ENCODE measurements around the gene NAT16. TPM values are rescaled to one million over a fixed set of nuclear protein-coding genes. Genes with fewer than 3 reads are reported as not detected.

Gene NAT16
- total and polyA plus RNA-seq, 9 of the 15 experiments (the other 6 are each of a cell fraction or from before 2014, with no cell fraction given): 0.04 TPM; not detected in 8

DNA sequence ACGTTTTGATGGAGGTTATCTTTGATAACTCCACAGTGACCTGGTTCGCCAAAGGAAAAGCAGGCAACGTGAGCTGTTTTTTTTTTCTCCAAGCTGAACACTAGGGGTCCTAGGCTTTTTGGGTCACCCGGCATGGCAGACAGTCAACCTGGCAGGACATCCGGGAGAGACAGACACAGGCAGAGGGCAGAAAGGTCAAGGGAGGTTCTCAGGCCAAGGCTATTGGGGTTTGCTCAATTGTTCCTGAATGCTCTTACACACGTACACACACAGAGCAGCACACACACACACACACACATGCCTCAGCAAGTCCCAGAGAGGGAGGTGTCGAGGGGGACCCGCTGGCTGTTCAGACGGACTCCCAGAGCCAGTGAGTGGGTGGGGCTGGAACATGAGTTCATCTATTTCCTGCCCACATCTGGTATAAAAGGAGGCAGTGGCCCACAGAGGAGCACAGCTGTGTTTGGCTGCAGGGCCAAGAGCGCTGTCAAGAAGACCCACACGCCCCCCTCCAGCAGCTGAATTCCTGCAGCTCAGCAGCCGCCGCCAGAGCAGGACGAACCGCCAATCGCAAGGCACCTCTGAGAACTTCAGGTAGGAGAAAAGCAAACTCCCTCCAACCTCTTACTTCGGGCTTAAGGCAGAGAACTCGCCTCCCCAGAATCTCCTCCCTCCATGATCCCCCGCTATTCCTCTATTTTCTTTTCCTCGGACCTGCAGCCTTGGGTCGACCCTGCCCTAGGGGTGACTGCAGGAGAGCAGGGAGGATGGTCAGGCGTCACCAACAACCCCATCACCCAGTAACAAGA is 53.2 kb downstream of the NAT16 start, which contains the start of gene SERPINE1 (continued):
- TF ChIP-seq, protein P1, sequence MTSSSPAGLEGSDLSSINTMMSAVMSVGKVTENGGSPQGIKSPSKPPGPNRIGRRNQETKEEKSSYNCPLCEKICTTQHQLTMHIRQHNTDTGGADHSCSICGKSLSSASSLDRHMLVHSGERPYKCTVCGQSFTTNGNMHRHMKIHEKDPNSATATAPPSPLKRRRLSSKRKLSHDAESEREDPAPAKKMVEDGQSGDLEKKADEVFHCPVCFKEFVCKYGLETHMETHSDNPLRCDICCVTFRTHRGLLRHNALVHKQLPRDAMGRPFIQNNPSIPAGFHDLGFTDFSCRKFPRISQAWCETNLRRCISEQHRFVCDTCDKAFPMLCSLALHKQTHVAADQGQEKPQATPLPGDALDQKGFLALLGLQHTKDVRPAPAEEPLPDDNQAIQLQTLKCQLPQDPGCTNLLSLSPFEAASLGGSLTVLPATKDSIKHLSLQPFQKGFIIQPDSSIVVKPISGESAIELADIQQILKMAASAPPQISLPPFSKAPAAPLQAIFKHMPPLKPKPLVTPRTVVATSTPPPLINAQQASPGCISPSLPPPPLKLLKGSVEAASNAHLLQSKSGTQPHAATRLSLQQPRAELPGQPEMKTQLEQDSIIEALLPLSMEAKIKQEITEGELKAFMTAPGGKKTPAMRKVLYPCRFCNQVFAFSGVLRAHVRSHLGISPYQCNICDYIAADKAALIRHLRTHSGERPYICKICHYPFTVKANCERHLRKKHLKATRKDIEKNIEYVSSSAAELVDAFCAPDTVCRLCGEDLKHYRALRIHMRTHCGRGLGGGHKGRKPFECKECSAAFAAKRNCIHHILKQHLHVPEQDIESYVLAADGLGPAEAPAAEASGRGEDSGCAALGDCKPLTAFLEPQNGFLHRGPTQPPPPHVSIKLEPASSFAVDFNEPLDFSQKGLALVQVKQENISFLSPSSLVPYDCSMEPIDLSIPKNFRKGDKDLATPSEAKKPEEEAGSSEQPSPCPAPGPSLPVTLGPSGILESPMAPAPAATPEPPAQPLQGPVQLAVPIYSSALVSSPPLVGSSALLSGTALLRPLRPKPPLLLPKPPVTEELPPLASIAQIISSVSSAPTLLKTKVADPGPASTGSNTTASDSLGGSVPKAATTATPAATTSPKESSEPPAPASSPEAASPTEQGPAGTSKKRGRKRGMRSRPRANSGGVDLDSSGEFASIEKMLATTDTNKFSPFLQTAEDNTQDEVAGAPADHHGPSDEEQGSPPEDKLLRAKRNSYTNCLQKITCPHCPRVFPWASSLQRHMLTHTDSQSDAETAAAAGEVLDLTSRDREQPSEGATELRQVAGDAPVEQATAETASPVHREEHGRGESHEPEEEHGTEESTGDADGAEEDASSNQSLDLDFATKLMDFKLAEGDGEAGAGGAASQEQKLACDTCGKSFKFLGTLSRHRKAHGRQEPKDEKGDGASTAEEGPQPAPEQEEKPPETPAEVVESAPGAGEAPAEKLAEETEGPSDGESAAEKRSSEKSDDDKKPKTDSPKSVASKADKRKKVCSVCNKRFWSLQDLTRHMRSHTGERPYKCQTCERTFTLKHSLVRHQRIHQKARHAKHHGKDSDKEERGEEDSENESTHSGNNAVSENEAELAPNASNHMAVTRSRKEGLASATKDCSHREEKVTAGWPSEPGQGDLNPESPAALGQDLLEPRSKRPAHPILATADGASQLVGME (CRISPR knock-in tag; IDR thresholded peaks at IDR 0.05): no peak
- no peak for TF ChIP-seq ZNF551 (CRISPR knock-in tag; IDR thresholded peaks at IDR 0.05)
- TF ChIP-seq CBX1 (IDR thresholded peaks at IDR 0.05; ENCODE audit: low read depth): 0 out of 2 replicates have a peak, but pooled peaks have one; percentile 22
- TF ChIP-seq FOS (IDR thresholded peaks at IDR 0.05; ENCODE audit: extremely low read depth, insufficient read length): no peak
- TF ChIP-seq ERF (CRISPR knock-in tag; IDR thresholded peaks at IDR 0.05): 0 out of 2 replicates have a peak, but pooled peaks have one; percentile 15
- TF ChIP-seq, protein P2, sequence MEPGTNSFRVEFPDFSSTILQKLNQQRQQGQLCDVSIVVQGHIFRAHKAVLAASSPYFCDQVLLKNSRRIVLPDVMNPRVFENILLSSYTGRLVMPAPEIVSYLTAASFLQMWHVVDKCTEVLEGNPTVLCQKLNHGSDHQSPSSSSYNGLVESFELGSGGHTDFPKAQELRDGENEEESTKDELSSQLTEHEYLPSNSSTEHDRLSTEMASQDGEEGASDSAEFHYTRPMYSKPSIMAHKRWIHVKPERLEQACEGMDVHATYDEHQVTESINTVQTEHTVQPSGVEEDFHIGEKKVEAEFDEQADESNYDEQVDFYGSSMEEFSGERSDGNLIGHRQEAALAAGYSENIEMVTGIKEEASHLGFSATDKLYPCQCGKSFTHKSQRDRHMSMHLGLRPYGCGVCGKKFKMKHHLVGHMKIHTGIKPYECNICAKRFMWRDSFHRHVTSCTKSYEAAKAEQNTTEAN (CRISPR knock-in tag; IDR thresholded peaks at IDR 0.05): no peak
- 0 out of 2 replicates have a peak, but pooled peaks have one; percentile 34 for TF ChIP-seq FOXJ2 (tag; IDR thresholded peaks at IDR 0.05)
- TF ChIP-seq CBFA2T3 (IDR thresholded peaks at IDR 0.05): no peak; the same call in 1 of the 2 replicates
- TF ChIP-seq, protein P3, sequence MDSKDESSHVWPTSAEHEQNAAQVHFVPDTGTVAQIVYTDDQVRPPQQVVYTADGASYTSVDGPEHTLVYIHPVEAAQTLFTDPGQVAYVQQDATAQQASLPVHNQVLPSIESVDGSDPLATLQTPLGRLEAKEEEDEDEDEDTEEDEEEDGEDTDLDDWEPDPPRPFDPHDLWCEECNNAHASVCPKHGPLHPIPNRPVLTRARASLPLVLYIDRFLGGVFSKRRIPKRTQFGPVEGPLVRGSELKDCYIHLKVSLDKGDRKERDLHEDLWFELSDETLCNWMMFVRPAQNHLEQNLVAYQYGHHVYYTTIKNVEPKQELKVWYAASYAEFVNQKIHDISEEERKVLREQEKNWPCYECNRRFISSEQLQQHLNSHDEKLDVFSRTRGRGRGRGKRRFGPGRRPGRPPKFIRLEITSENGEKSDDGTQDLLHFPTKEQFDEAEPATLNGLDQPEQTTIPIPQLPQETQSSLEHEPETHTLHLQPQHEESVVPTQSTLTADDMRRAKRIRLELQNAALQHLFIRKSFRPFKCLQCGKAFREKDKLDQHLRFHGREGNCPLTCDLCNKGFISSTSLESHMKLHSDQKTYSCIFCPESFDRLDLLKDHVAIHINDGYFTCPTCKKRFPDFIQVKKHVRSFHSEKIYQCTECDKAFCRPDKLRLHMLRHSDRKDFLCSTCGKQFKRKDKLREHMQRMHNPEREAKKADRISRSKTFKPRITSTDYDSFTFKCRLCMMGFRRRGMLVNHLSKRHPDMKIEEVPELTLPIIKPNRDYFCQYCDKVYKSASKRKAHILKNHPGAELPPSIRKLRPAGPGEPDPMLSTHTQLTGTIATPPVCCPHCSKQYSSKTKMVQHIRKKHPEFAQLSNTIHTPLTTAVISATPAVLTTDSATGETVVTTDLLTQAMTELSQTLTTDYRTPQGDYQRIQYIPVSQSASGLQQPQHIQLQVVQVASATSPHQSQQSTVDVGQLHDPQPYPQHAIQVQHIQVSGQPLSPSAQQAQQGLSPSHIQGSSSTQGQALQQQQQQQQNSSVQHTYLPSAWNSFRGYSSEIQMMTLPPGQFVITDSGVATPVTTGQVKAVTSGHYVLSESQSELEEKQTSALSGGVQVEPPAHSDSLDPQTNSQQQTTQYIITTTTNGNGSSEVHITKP (IDR thresholded peaks at IDR 0.05; ENCODE audit: partially characterized antibody): no peak
- TF ChIP-seq, protein P4, sequence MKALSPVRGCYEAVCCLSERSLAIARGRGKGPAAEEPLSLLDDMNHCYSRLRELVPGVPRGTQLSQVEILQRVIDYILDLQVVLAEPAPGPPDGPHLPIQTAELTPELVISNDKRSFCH (CRISPR knock-in tag; IDR thresholded peaks at IDR 0.05): no peak
- TF ChIP-seq, protein P4 (tag; IDR thresholded peaks at IDR 0.05): no peak
- no peak for TF ChIP-seq TOE1 (IDR thresholded peaks at IDR 0.05; ENCODE audit: borderline replicate concordance)
- TF ChIP-seq TOE1 (CRISPR knock-in tag; IDR thresholded peaks at IDR 0.05; ENCODE audit: borderline replicate concordance, low read depth): no peak
- peak; percentile 26; the same call in 1 of the 2 replicates for TF ChIP-seq SMARCA4 (IDR thresholded peaks at IDR 0.05)
- no peak for TF ChIP-seq RAD51 (IDR thresholded peaks at IDR 0.05; ENCODE audit: borderline replicate concordance, low read depth)
- TF ChIP-seq SRSF9 (IDR thresholded peaks at IDR 0.05; ENCODE audit: borderline replicate concordance, low read depth, low read length): no peak
- TF ChIP-seq ESRRB (CRISPR knock-in tag; IDR thresholded peaks at IDR 0.05; ENCODE audit: borderline replicate concordance): no peak
